Endothelial cell of hepatic sinusoid (primary cell): ENCODE measurements around the gene PLEKHM3.

Source experiments
- in situ Hi-C: cut with HindIII; loops from 2 replicates; pipeline ENCODE4 v1.10.0; 2017; ENCODE audit warnings: low sequenced_read_pairs

The PLEKHM3 gene

DNA sequence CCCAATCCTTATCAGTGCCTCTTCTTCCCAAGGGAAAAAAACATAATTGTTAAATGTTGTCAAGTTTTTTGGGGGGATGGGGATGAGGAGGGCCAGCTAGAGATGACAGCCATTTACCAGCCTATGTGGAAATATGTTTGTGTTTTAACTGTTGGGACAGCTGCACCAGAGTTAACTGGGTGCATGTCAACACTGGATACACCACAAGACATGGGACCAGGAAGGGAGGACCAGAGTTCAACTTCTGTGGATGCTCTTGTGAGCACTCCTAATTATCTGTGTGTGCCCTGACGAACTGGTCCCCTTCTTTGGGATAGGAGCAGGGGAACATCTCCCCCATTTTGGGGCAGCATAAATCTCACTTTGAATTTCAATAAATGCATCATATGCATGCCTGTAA lies 189.5 kb downstream of the PLEKHM3 start:
- in situ Hi-C loops = no loop called here

DNA sequence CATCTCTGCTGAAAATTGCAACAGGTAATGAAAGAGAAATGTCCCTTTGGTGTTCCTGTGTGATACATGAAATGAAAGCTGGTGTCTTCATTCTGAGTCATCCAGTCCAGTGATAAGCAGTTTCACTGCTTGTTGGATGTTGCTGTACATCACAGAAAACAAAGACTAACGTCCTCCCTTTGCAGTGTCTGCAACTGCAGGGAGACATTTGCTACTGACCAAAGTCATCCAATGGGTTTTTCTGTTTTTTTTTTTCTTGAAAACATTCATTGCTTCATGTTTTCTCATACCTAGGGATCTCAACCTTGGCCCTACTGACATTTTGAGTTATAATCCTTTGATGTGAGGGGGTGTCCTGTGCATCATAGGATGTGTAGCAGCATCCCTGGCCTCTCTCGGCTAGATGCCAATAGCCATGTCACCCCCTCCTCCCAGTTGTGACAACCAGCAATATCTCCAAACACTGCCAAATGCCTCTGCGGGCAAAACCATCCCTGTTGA lies 192.0 kb downstream of the PLEKHM3 start:
- in situ Hi-C loops = no loop called here

DNA sequence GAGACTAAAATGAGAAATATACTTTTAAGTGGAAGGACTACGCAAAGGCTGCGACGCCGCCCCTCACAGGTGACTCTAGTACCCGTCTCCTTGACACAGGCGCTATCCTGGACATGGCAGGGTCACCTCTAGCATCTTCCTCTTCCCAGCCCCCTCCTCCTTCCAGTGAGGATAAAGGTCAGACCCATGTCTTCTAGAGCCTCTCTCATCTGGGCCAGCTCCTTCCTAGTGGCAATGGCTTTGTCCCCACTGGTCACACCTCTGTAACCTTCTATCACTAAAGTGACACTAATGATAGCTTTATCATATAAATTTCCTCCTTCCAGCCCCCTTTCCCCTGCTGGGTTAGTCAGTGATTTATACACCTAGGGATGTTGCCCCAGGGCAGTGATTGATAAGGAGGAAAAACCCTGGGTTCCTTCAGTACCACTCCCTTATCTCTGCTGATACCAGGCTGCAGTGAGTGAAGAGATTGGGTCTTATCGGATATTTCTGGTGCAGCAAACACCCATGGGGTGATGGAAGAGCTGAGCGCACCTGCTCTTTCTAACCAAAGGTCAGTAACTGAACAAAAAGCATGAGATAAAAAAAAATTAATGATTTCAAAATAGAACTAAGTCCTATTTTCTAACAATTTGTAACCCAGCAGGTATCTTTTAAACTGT lies 193.6 kb downstream of the PLEKHM3 start:
- in situ Hi-C loops = no loop called here

DNA sequence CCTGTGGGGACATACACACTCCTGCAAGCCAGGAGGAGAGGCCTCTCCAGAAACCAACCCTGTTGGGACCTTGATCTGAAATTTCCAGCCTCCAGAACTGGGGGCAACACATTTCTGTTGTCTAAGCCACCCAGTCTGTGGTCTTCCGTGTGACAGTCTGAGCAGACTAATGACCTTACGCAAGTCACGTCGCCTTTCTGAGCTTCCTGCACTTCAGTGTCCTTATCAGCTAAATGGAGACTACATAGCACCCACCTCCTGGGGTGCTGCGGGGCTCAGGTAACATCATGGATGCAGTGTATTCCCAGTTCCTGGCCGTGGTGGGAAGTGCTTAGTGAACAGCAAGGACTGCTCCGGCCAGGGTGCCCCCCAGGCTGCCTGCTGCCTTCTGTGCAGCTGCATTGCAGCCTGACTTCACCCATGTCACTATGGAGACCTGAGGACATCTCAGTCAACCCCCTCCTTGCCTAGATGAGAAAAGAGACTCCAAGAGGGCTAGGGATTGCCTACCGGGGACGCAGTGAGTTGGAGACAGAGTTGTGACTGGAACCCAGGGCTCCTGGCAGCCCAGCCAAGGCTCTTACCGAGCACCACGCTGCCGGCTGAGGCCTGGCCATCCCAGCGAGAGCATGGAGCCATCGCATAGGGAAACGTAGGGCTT lies 194.4 kb downstream of the PLEKHM3 start:
- in situ Hi-C loops = no loop called here

DNA sequence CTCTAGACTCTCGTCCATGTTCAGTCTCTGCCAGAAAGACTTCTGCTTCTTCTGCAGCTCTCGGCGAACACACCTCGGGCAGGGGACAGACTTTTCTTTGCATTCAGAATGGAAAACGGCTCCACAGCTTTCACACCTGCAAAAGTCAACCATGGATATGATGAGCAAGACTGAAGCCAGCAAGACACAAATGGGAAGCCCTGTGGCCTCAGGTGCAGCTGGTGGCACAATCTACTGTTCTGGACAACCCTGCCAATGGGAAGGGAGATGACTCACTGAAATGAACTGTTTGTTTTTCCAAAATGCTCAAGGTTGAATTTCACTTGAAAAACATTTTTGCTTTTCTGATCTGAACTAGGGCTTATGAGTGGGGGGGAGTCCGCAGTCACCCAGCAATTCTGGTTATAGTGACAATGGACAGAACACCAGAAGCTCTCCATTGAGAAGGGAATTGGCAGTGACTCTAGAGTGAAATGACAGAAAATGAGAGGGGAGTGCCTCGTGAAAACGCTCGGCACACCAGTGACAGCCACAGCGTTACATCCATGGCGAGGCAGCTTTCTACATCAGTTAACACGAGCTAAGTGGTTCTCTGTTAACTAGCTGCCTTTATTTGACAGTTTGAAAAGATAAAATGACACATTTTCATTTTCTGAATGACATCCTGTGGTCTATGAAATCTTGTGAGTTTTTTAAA lies 196.8 kb downstream of the PLEKHM3 start:
- in situ Hi-C loops = no loop called here

GRCh38 chr2:207825978-207826377 lies 199.3 kb downstream of the PLEKHM3 start:
- in situ Hi-C loops = no loop called here

GRCh38 chr2:207825045-207825954 lies 200.0 kb downstream of the PLEKHM3 start:
- in situ Hi-C loops = no loop called here

- in situ Hi-C loops = no loop called here
Measured at GRCh38 chr2:207823865-207824264, 201.5 kb downstream of the PLEKHM3 start.

- in situ Hi-C loops = no loop called here
Measured at GRCh38 chr2:207819839-207820784, 205.2 kb downstream of the PLEKHM3 start.

GRCh38 chr2:207819021-207819797 lies 206.1 kb downstream of the PLEKHM3 start:
- in situ Hi-C loops = no loop called here

GRCh38 chr2:207816546-207816945 lies 208.8 kb downstream of the PLEKHM3 start:
- in situ Hi-C loops = no loop called here

GRCh38 chr2:207815254-207815653 lies 210.1 kb downstream of the PLEKHM3 start:
- in situ Hi-C loops = no loop called here

DNA sequence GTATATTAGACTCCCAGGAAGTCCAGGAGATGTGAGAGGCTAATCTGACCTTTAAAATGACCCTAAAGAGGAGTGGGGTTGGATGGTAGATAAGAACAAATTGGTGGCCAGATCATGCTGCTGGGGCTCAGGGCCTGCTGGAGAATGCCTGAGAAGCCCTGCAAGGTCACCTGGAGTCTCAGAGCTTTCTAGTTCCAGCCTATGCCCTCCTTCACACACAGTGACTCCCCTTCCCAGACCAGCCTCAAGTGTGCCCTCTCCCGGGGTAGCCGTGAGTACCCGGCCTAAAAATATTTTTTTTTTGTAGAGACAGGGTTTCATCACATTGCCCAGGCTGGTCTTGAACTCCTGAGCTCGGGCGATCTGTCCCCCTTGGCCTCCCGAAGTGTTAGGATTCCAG lies 211.4 kb downstream of the PLEKHM3 start:
- in situ Hi-C loops = loop anchor here (5.0 kb wide), 1 partner anchor 53 kb away; no protein-coding TSS in a partner anchor

GRCh38 chr2:207813221-207813916 lies 212.0 kb downstream of the PLEKHM3 start:
- in situ Hi-C loops = loop anchor here (5.0 kb wide), 1 partner anchor 54 kb away; no protein-coding TSS in a partner anchor

DNA sequence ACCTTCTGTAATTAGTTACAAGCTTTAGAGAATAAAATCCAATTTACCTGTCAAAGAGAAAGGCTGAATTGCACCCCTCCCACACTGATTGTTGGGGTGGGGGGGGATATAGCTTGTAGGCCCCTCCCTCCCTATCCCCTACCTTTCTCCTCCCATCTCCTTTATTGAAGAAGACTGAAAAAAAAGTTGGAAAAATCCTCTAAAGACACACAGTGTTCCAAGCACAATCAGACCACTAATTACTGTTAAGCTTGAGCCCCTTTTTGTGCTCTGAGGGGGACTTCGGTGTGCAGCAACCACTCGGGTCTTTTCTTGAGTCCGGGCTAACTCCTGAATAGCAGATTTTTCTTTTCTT lies 212.6 kb downstream of the PLEKHM3 start:
- in situ Hi-C loops = loop anchor here (5.0 kb wide), 1 partner anchor 55 kb away; no protein-coding TSS in a partner anchor

- in situ Hi-C loops = loop anchor here (5.0 kb wide), 1 partner anchor 55 kb away; no protein-coding TSS in a partner anchor
Measured at GRCh38 chr2:207812058-207812725, 213.1 kb downstream of the PLEKHM3 start.

DNA sequence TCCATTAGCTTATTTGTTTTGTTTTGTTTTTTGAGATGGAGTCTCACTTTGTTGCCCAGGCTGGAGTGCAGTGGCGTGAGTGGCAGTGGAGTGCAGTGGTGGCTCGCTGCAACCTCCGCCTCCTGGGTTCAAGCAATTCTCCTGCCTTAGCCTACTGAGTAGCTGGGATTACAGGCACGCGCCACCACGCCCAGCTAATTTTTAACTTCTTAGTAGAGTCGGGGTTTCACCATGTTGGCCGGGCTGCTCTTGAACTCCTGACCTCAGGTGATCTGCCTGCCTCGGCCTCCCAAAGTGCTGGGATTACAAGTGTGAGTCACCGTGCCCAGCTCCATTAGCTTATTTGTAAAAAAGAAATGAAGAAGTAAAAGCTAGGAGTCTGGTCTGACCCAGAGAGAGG lies 213.7 kb downstream of the PLEKHM3 start:
- in situ Hi-C loops = loop anchor here (5.0 kb wide), 1 partner anchor 56 kb away; no protein-coding TSS in a partner anchor
